Liver (tissue), 3 donors: Measurements from ENCODE around the gene SYT15B.
"Not testable (repeated sequence)": the region's sequence is repeated elsewhere in the genome, so short reads cannot be mapped to it uniquely, and the experiment has no call there.

Experiments used
- CTCF ChIP-seq: fragments of 150-350 bp; IDR thresholded peaks from 2 replicates; pipeline ENCODE4 v1.5.1; 2017; ENCODE audit warnings: improper control_type of control experiment, low read depth, low read length; ENCODE audit not compliant: missing input control
- EGR1 ChIP-seq, 2 donors: IDR thresholded peaks; 2 replicates each; pipeline ENCODE4 v1.6.1; 2016 to 2018; ENCODE audit warnings: antibody characterized with exemption in 2 of 2, low read depth in 2 of 2
- RAD21 ChIP-seq, 2 donors: IDR thresholded peaks; 2 replicates each; pipeline ENCODE4 v1.6.1; 2016; ENCODE audit warnings: antibody characterized with exemption in 2 of 2, mild to moderate bottlenecking in 2 of 2
- donor health status: healthy.
- donor health status: healthy.

- not testable (repeated sequence) for TF ChIP-seq CTCF; EGR1 (IDR thresholded peaks at IDR 0.05; ENCODE audit: low read depth in 2 of 2); RAD21 (IDR thresholded peaks at IDR 0.05)
Observed at GRCh38 chr10:47768085-47768484, 4.7 kb upstream of the SYT15B start.
